GM21447 (cell line): Measurements from ENCODE around the gene MTARC1.

Experiments used
- ATAC-seq: cut with Tn5 transposase; IDR thresholded peaks from one replicate; pipeline ENCODE4 v1.9.1; 2021; ENCODE audit not compliant: unreplicated experiment

Gene MTARC1

DNA sequence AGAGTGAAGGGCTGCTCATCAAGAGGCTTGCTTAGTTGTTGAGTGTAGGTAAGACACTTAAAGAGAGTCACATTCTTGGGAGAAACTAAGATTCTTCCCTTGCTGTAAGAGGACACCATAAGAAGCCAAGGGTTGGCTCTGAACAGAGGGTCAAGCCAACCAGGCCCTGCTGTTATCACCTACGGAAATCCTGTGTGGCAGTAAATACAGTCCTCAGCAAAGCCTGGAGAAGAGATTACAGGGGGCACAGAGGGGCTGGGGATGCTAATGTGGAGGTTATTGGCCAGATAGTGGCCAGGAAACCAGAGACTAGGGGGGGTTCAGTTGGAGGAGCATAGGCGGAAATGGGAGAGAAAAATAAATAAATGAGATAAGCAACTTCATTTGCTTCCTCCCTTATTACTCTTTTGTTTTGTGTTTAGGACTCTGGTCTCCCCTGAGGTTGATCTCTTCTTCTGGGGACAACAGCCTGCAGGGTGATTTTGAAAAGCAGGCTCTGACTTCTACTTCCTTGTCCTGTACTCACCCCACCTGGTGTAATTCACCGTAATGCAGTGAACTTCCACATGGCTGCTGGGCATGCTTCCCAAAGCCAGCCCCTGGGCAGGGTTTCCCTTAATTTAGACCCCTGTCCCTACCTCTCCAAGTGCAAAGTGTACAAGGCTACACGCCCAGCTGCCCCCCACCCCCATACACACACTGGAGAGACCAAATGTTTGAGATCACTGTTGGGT is 40.9 kb downstream of the MTARC1 start:
- ATAC-seq: no peak

DNA sequence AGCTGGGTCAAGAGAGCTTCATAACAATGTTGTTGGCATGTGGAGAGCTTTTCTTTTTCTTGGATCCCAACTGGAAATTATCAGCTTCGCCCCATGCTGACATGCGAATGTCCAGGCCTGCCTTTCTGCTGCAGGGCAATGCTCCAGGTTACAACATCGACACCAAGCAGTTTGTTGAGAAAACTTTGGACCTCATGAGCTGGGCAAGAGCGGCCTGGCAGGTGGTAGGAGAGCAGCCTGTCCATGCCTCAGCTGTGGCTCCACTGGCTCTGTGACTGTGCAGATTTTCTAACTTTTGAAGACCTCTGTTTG is 41.4 kb downstream of the MTARC1 start:
- no peak for ATAC-seq

DNA sequence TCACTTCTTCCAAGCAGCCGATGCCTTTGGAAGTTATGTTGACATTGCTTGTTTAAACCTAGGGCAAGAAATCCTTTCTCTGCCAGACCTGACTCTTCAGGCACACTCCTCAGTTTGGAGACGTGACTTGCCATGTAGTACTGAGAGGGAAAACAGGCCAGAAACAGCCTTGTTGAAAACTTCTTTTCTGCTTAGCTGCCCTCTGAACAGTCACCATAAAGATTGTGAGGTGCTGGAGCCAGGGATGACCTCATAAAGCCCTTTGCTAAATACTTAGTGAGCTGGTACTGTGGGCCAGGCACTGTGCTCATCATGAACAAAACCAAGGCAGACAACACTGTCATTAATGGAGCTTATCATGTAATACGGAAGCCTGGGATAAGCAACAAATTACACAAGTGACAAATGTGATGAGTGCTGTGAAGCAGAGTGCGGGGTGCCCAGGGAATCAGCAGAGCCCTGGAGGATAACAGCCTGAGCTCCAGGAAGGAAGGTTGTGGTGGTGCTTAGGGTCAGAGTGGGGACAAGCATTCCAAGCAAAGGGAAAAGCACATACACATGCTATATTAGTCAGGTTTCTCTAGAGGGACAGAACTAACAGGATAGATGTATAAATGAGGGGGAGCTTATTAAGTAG is 42.4 kb downstream of the MTARC1 start:
- no peak for ATAC-seq

DNA sequence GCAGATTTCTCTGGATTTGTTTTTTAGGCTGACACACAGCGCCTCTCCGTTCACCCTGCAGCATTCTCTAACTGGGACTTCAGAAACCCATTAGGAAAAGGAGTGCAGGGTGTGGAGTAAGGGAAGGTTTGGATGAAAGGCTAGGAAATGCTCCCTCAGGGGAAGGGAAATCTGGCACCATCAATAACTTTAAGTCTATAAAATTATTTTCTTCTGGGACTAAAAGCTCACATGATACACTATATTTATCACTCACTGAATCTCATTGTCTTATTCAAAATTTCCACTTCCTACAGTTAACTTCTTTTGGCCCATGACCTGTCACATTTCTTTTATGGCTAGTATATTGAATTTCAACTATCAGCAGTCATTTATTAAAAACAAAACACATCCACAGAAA is 46.7 kb downstream of the MTARC1 start:
- ATAC-seq: no peak

DNA sequence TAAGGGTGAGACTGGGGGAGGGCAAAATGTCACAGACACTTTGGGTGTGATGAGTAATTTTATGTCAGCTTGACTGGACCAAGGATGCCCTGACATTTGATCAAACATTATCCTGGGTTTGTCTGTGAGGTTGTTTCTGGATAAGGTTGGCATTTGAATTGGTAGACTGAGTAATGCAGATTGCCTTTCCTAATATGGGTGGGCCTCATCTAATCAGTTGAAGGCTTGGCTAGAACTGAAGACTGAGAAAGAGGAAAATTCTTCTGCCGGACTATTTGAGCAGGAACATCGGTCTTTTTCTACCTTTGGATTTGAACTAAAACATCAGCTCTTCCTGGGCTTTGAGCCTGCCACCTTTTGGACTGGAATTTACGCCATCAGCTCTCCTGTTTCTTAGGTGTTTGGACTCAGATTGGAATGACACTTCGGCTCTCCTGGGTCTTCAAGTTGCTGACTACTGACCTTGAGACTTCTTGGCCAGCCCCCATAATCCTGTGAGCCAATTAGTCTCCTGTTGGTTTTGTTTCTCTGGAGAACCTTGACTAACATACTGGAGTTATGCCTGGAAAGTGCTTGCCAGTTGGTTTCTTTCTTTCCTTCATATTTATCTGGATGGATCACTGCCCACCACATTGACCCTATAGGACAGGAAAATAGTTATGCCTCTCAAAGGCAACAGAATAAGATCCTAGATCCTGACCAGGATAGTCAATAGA is 47.6 kb downstream of the MTARC1 start:
- no peak for ATAC-seq
